ENCODE results near the gene PRPH. TPM values are rescaled to one million over a fixed set of nuclear protein-coding genes. Genes with fewer than 3 reads are reported as not detected.
A peak's percentile ranks its signal among the peaks of the same experiment; 100 is the strongest.

The PRPH gene
- total and polyA plus RNA-seq, 2 donors, result 0.28 to 1.6 TPM

DNA sequence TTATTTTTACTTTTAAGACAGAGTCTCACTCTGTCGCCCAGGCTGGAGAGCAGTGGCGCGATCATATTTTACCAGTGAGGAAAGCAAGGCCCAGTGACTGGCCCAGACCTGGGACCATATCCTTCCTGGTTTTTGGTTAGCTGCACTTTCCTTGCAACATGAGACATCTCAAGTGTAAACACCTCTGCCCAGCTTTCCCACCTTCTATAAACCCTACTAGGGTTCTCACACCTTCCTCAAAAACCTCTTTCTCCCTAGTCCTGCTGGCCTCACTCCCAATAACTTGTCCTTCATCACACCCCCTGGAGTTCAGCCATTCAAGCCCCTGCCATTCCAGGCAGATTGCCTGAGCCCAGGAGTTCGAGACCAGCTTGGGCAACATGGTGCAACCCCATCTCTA is 10.3 kb upstream of the PRPH start:
- Histone ChIP-seq H3K27ac (ENCODE audit: low read depth in 1 of 2, low read length in 1 of 2) (no peak overlapping the region), H3K27me3 (ENCODE audit: control insufficient read depth in 2 of 2, insufficient read depth in 1 of 2, low read length in 1 of 2) (peaks cover 8 to 68% of the 10 kb centered on the region in 2 donors), H3K4me1 (ENCODE audit: control insufficient read depth in 2 of 2, insufficient read depth in 2 of 2, low read length in 2 of 2) (no peaks in the 10 kb centered on the region), H3K4me3 (ENCODE audit: low read length in 2 of 2) (no peak overlapping the region), H3K36me3 (ENCODE audit: control insufficient read depth in 2 of 2, insufficient read depth in 2 of 2, low read length in 1 of 2) (no peaks in the 10 kb centered on the region), H3K9me3 (ENCODE audit: control insufficient read depth in 2 of 2, insufficient read depth in 1 of 2, low read length in 1 of 2) (no peaks in the 10 kb centered on the region)
- DNase-seq (ENCODE audit: low read depth in 6 of 9, low spot score in 9 of 9), result no peak
- WGBS, result 91% methylated on average over 4 of the region's 4 CpGs

DNA sequence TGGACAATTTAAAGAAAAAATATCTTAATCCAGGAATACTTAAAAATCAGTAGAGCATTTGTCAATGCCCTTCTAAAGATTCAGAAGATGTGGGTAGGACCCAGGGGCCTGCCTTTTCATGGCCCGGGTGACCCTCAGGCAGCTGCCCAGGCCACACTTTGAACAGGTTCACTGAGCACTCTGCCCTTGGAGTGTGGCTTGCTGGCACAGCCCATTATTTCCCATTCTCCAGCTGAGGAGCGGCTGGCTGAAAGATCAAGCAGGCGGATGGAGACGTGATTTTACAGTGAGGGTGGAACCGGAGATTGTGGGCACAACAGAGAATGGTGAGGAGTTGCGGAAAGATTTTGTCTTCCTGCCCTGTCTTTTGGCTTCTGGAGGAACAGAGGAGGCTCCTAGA is 7.1 kb upstream of the PRPH start:
- Histone ChIP-seq H3K4me1 (ENCODE audit: control insufficient read depth in 2 of 2, insufficient read depth in 2 of 2, low read length in 2 of 2) (no peaks in the 10 kb centered on the region), H3K36me3 (ENCODE audit: control insufficient read depth in 2 of 2, insufficient read depth in 2 of 2, low read length in 1 of 2) (no peaks in the 10 kb centered on the region), H3K4me3 (ENCODE audit: low read length in 2 of 2) (no peak overlapping the region), H3K27me3 (ENCODE audit: control insufficient read depth in 2 of 2, insufficient read depth in 1 of 2, low read length in 1 of 2) (peaks cover 15 to 76% of the 10 kb centered on the region in 2 donors), H3K9me3 (ENCODE audit: control insufficient read depth in 2 of 2, insufficient read depth in 1 of 2, low read length in 1 of 2) (no peaks in the 10 kb centered on the region), H3K27ac (ENCODE audit: low read depth in 1 of 2, low read length in 1 of 2) (no peak overlapping the region)
- no peak for DNase-seq (ENCODE audit: low read depth in 6 of 9, low spot score in 9 of 9)
- WGBS, result 56% methylated on average over 6 of the region's 6 CpGs

DNA sequence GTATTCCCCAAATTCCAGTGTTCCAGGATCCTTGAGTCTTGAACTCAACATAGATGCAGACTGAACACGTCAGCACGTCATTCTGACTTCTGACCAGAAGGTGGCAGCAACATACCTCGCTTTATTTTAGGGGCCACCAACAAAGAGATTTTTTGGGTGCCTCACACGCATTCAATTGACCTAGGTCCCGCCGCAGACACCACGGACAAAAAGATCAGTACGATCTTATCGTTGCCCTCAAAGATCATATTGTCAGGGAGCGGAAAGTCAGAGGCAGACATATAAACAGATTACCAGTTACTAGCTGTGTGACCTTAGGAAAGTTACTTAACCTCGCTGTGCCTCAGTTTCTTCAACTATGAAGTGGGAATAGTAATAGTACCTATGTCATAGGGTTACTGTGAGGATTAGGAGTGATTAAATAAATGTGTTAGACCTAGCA is 6.5 kb upstream of the PRPH start:
- peaks cover 20 to 82% of the 10 kb centered on the region in 2 donors for H3K27me3 ChIP-seq (ENCODE audit: control insufficient read depth in 2 of 2, insufficient read depth in 1 of 2, low read length in 1 of 2)
- no peak overlapping the region for H3K4me3 ChIP-seq (ENCODE audit: low read length in 2 of 2)
- WGBS, result 11% methylated on average over 11 of the region's 11 CpGs
- no peaks in the 10 kb centered on the region for H3K36me3 ChIP-seq (ENCODE audit: control insufficient read depth in 2 of 2, insufficient read depth in 2 of 2, low read length in 1 of 2)
- no peak overlapping the region for H3K27ac ChIP-seq (ENCODE audit: low read depth in 1 of 2, low read length in 1 of 2)
- DNase-seq (ENCODE audit: low read depth in 6 of 9, low spot score in 9 of 9), result peak in 8 of 9 donors; percentile 26 to 74 (median 50)
- no peaks in the 10 kb centered on the region for H3K9me3 ChIP-seq (ENCODE audit: control insufficient read depth in 2 of 2, insufficient read depth in 1 of 2, low read length in 1 of 2)
- H3K4me1 ChIP-seq (ENCODE audit: control insufficient read depth in 2 of 2, insufficient read depth in 2 of 2, low read length in 2 of 2), result no peaks in the 10 kb centered on the region

DNA sequence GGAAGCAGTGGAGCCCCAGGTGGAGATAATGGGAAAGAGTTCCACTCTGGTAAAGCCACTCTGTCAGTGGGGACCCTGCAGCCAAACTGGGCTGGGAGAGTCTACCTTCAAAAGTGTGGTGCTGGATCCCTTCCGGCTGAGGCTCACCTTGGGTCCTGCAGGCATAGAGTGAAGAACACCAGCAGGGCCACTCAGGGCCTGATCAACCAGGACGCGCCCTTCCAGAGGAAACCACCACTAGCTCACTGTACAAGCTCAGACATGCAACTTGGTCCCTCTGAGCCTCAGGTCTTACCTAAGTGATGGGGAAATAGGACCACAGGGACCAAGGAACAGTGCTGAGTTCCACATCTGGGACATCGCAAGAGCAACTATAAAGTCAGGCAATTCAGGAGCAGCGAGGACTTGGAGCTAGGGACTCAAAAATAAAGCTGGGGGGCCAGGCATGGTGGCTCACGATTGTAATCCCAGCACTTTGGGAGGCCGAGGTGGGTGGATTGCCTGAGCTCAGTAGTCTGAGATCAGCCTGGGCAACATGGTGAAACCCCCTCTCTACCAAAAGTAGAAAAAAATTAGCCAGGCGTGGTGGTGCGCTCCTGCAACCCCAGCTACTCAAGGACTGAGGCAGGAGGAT is 5.9 kb upstream of the PRPH start:
- Histone ChIP-seq H3K9me3 (ENCODE audit: control insufficient read depth in 2 of 2, insufficient read depth in 1 of 2, low read length in 1 of 2) (peaks cover 0 to 2% of the 10 kb centered on the region in 2 donors), H3K4me1 (ENCODE audit: control insufficient read depth in 2 of 2, insufficient read depth in 2 of 2, low read length in 2 of 2) (no peaks in the 10 kb centered on the region), H3K36me3 (ENCODE audit: control insufficient read depth in 2 of 2, insufficient read depth in 2 of 2, low read length in 1 of 2) (no peaks in the 10 kb centered on the region), H3K27me3 (ENCODE audit: control insufficient read depth in 2 of 2, insufficient read depth in 1 of 2, low read length in 1 of 2) (peaks cover 25 to 82% of the 10 kb centered on the region in 2 donors), H3K4me3 (ENCODE audit: low read length in 2 of 2) (no peak overlapping the region), H3K27ac (ENCODE audit: low read depth in 1 of 2, low read length in 1 of 2) (no peak overlapping the region)
- 88% methylated on average over 9 of the region's 9 CpGs for WGBS
- no peak for DNase-seq (ENCODE audit: low read depth in 6 of 9, low spot score in 9 of 9)

DNA sequence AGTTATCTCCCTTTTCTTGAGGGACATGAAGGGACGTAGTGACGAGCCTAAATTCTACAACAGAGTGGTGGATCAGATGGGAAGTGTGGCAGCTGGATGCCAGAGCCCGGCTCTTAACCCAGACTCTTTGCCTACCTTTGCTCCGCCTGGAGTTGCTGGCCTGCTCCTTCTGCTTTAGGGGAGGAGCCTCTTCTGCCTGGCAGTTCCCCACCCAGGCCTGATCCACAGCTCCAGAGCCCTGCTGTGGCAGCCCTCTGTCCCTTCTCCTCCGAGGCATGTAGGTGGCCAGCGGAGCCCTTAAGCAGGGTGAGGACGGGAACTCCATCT is 2.3 kb upstream of the PRPH start:
- Histone ChIP-seq H3K36me3 (ENCODE audit: control insufficient read depth in 2 of 2, insufficient read depth in 2 of 2, low read length in 1 of 2) (no peaks in the 10 kb centered on the region), H3K27ac (ENCODE audit: low read depth in 1 of 2, low read length in 1 of 2) (no peak overlapping the region), H3K27me3 (ENCODE audit: control insufficient read depth in 2 of 2, insufficient read depth in 1 of 2, low read length in 1 of 2) (peaks cover 59 to 92% of the 10 kb centered on the region in 2 donors), H3K4me3 (ENCODE audit: low read length in 2 of 2) (no peak overlapping the region), H3K4me1 (ENCODE audit: control insufficient read depth in 2 of 2, insufficient read depth in 2 of 2, low read length in 2 of 2) (peaks cover 8 to 14% of the 10 kb centered on the region in 2 donors), H3K9me3 (ENCODE audit: control insufficient read depth in 2 of 2, insufficient read depth in 1 of 2, low read length in 1 of 2) (peaks cover 0 to 19% of the 10 kb centered on the region in 2 donors)
- DNase-seq (ENCODE audit: low read depth in 6 of 9, low spot score in 9 of 9), result no peak
- 90% methylated on average over 7 of the region's 7 CpGs for WGBS

DNA sequence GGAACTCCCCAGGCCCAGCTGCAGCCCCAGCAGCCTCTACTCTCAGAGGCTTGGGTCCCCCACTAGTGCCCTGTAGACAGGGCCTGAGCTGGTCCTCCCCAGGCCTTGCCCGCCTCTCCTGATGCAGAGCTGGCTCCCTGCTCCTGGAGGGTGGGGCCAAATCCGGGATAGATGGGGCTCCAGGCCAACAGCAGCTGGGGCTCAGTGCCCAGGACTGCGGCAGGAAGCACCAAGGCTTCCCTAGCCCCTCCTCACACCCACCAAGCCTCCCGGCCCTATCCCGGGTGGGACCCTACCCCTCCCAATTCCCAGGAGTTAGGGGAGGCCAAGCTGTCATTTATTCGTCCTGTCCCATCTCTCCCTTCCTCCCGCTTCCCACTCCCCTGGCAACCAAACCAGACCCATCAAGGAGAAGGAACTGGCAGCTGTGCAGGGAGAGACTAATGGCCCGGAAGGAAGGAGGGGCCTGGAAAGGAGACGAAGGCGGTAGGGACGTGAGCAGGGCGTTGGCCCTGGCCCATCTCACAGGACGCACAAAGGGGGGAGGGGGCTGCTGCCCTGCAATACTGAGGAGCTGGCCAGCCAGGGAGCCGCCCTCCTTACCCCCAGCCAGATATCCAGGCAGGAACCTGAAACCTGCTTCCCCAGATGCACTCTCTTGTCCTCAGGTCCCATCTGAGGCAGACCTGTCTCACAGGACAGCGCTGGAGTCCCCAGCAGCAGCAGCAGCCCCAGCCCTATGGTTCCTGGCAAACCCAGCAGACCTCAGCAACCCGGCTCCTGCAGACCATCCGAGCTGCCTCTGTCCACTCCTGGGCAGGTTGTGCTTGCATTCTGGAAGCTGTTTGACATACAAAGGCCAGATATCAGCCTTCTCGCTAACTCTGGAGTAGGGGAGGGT is 1.6 kb upstream of the PRPH start:
- DNase-seq (ENCODE audit: low read depth in 6 of 9, low spot score in 9 of 9), result no peak
- H3K9me3 ChIP-seq (ENCODE audit: control insufficient read depth in 2 of 2, insufficient read depth in 1 of 2, low read length in 1 of 2), result peaks cover 0 to 19% of the 10 kb centered on the region in 2 donors
- no peaks in the 10 kb centered on the region for H3K36me3 ChIP-seq (ENCODE audit: control insufficient read depth in 2 of 2, insufficient read depth in 2 of 2, low read length in 1 of 2)
- 69% methylated on average over 18 of the region's 18 CpGs for whole genome bisulfite sequencing
- H3K27ac ChIP-seq (ENCODE audit: low read depth in 1 of 2, low read length in 1 of 2), result no peak overlapping the region
- H3K4me3 ChIP-seq (ENCODE audit: low read length in 2 of 2), result no peak overlapping the region
- peaks cover 8 to 14% of the 10 kb centered on the region in 2 donors for H3K4me1 ChIP-seq (ENCODE audit: control insufficient read depth in 2 of 2, insufficient read depth in 2 of 2, low read length in 2 of 2)
- peaks cover 61 to 93% of the 10 kb centered on the region in 2 donors for H3K27me3 ChIP-seq (ENCODE audit: control insufficient read depth in 2 of 2, insufficient read depth in 1 of 2, low read length in 1 of 2)

DNA sequence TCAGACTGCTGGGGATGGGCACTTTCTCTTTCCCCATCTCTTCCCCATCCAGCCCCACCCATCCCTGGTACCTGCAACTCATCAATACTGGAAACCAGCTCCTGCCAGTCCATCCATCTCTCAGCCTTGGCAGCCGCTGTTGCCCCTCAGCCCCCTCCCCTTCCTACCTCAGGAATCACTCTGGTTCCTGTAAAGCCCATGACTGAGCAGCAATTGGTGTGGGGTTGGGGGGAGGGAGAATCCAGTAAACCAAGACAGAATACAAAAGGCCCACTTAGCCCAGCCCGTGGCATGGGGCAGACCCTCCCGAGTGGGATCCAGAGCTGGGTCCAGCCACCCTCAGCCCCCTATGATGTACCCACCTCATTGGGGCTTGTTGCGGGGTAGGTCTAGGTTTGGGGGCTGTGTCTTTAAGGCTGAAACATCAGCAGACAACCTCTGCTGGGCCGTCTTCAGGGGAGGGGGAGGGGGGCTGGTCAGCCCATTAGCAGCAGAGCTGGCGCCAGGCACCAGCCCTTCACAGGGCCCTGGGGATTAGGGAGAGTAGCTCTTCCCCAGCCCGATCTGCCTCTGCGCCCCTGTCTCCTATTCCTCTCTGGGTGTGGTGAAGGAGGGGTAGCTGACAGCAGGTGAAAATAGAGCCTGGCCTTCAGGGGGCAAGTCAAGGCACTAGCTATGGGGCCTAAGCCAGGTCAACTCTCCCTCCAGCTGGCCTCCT is 702 bp upstream of the PRPH start:
- DNase-seq (ENCODE audit: low read depth in 6 of 9, low spot score in 9 of 9), result no peak
- H3K4me3 ChIP-seq (ENCODE audit: low read length in 2 of 2), result no peak overlapping the region
- H3K36me3 ChIP-seq (ENCODE audit: control insufficient read depth in 2 of 2, insufficient read depth in 2 of 2, low read length in 1 of 2), result no peaks in the 10 kb centered on the region
- H3K4me1 ChIP-seq (ENCODE audit: control insufficient read depth in 2 of 2, insufficient read depth in 2 of 2, low read length in 2 of 2), result peaks cover 8 to 14% of the 10 kb centered on the region in 2 donors
- 81% methylated on average over 8 of the region's 8 CpGs for whole genome bisulfite sequencing
- H3K27ac ChIP-seq (ENCODE audit: low read depth in 1 of 2, low read length in 1 of 2), result no peak overlapping the region
- peaks cover 59 to 93% of the 10 kb centered on the region in 2 donors for H3K27me3 ChIP-seq (ENCODE audit: control insufficient read depth in 2 of 2, insufficient read depth in 1 of 2, low read length in 1 of 2)
- H3K9me3 ChIP-seq (ENCODE audit: control insufficient read depth in 2 of 2, insufficient read depth in 1 of 2, low read length in 1 of 2), result peaks cover 0 to 19% of the 10 kb centered on the region in 2 donors

DNA sequence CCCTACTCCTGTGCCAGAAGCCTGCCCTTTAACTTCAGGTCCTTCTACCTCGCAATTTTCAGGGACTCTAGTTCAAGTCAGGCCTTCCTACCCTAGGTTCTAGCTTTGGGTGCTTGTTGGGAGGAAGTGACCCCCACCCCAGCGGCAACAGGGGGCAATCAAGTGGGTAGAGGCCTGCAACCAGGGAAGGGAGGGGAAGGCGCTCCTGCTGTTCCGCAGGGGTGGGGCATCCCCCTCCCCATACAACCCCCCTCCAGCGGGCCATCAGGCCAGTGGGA is 204 bp upstream of the PRPH start:
- Histone ChIP-seq H3K27me3 (ENCODE audit: control insufficient read depth in 2 of 2, insufficient read depth in 1 of 2, low read length in 1 of 2) (peaks cover 59 to 89% of the 10 kb centered on the region in 2 donors), H3K4me3 (ENCODE audit: low read length in 2 of 2) (no peak overlapping the region), H3K36me3 (ENCODE audit: control insufficient read depth in 2 of 2, insufficient read depth in 2 of 2, low read length in 1 of 2) (no peaks in the 10 kb centered on the region), H3K27ac (ENCODE audit: low read depth in 1 of 2, low read length in 1 of 2) (no peak overlapping the region), H3K9me3 (ENCODE audit: control insufficient read depth in 2 of 2, insufficient read depth in 1 of 2, low read length in 1 of 2) (peaks cover 0 to 19% of the 10 kb centered on the region in 2 donors), H3K4me1 (ENCODE audit: control insufficient read depth in 2 of 2, insufficient read depth in 2 of 2, low read length in 2 of 2) (peaks cover 8 to 14% of the 10 kb centered on the region in 2 donors)
- 34% methylated on average over 5 of the region's 5 CpGs for WGBS
- no peak for DNase-seq (ENCODE audit: low read depth in 6 of 9, low spot score in 9 of 9)

All from thymus (tissue), 11 donors.